ENCODE measurements around the gene RNASEH2A.

GRCh38 chr19:12779162-12779993 lies 27.0 kb upstream of the RNASEH2A start:
- TF ChIP-seq CTCF (IDR thresholded peaks at IDR 0.05) (no peak), POLR2A (IDR thresholded peaks at IDR 0.05) (peak in 1 of 2 donors; percentile 9)

Measured in uterus (tissue), 2 donors.